PC-9 (cell line): Measurements from ENCODE around the gene ENGASE.

Source experiments
- CTCF ChIP-seq: fragments of 200-600 bp; sonication (generic); conservative IDR thresholded peaks from 2 replicates; pipeline ENCODE4 v1.6.1; 2017; ENCODE audit warnings: mixed run types, antibody characterized with exemption, mild to moderate bottlenecking, moderate library complexity
- EZH2 ChIP-seq: fragments of 200-600 bp; sonication (generic); IDR thresholded peaks from 2 replicates; pipeline ENCODE4 v1.8.0; 2017; ENCODE audit warnings: antibody characterized with exemption, low read depth

- TF ChIP-seq CTCF (no peak), EZH2 (no peak)
These were observed 10.6 kb upstream of the ENGASE start for GRCh38 chr17:79064026-79064425.
